ENCODE data around the gene SEL1L3.

Gene SEL1L3

GRCh38 chr4:25783943-25784342 is 78.8 kb downstream of the SEL1L3 start:
- TF ChIP-seq CTCF (conservative IDR thresholded peaks at IDR 0.05) (no peak), ZFX (IDR thresholded peaks at IDR 0.05) (no peak)
- H3K27ac ChIP-seq, result no peak overlapping the region

GRCh38 chr4:25783126-25783525 is 79.7 kb downstream of the SEL1L3 start:
- H3K27ac ChIP-seq, result no peak overlapping the region
- TF ChIP-seq CTCF (conservative IDR thresholded peaks at IDR 0.05), result no peak
- TF ChIP-seq ZFX (IDR thresholded peaks at IDR 0.05), result no peak

GRCh38 chr4:25782482-25782881 is 80.3 kb downstream of the SEL1L3 start:
- H3K27ac ChIP-seq, result no peak overlapping the region
- TF ChIP-seq ZFX (IDR thresholded peaks at IDR 0.05) (no peak), CTCF (conservative IDR thresholded peaks at IDR 0.05) (no peak)

GRCh38 chr4:25779021-25779420 is 83.8 kb downstream of the SEL1L3 start:
- no peak overlapping the region for H3K27ac ChIP-seq
- TF ChIP-seq ZFX (IDR thresholded peaks at IDR 0.05) (no peak), CTCF (conservative IDR thresholded peaks at IDR 0.05) (no peak)

- H3K27ac ChIP-seq, result no peak overlapping the region
- no peak for TF ChIP-seq CTCF (conservative IDR thresholded peaks at IDR 0.05)
- TF ChIP-seq ZFX (IDR thresholded peaks at IDR 0.05), result no peak
Observed at GRCh38 chr4:25776795-25777194, 86.0 kb downstream of the SEL1L3 start.

GRCh38 chr4:25775166-25775565 is 87.6 kb downstream of the SEL1L3 start:
- no peak overlapping the region for H3K27ac ChIP-seq
- TF ChIP-seq ZFX (IDR thresholded peaks at IDR 0.05), result no peak
- no peak for TF ChIP-seq CTCF (conservative IDR thresholded peaks at IDR 0.05)

- TF ChIP-seq CTCF (conservative IDR thresholded peaks at IDR 0.05) (no peak), ZFX (IDR thresholded peaks at IDR 0.05) (no peak)
- H3K27ac ChIP-seq, result no peak overlapping the region
Observed at GRCh38 chr4:25773358-25773757, 89.4 kb downstream of the SEL1L3 start.

Measured in C4-2B (cell line).